T-cell (primary cell): ENCODE results near the gene TPD52L1. TPM values are rescaled to one million over a fixed set of nuclear protein-coding genes. Genes with fewer than 3 reads are reported as not detected.

Source experiments
- ATAC-seq, 4 experiments: fragments of 200-7000 bp in 3 of 4; fragments of 150-1000 bp in 1 of 4; cut with Tn5 transposase; replicated peaks in 1 of 4; 1 replicate in 3 of 4; 2 replicates in 1 of 4; pipeline ENCODE4 v1.10.0; 2021; ENCODE audit warnings: moderate library complexity in 3 of 4, mild to moderate bottlenecking in 2 of 4, moderate number of reproducible peaks in 1 of 4
- CTCF ChIA-PET, 2 donors: fragments of 300-600 bp; sonication (Branson Sonifier 250); formaldehyde crosslinking; loops; one replicate each; lab custom pipeline; 2022; ENCODE audit warnings: antibody characterized with exemption in 2 of 2; lab: Charles Lee
- POLR2A ChIA-PET, 2 donors: fragments of 300-600 bp; sonication (Branson Sonifier 250); formaldehyde crosslinking; loops; one replicate each; lab custom pipeline; 2022; ENCODE audit warnings: antibody characterized with exemption in 2 of 2; lab: Charles Lee
- DNase-seq, 35 experiments: peaks; one replicate each; pipeline versions ENCODE4 v3.0.0 to v3.0.0-alpha.2; 2013 to 2023
- H3K27ac ChIP-seq: one replicate; pipeline ENCODE4 v1.5.1; 2013; ENCODE audit warnings: low read length
- H3K27me3 ChIP-seq, 2 experiments: replicated peaks in 1 of 2; 1 replicate in 1 of 2; 2 replicates in 1 of 2; pipeline versions ENCODE4 v1.6.1 to v1.7.0; 2013; ENCODE audit warnings: low read length in 1 of 2, mixed read lengths in 1 of 2; ENCODE audit not compliant: control insufficient read depth in 2 of 2, insufficient read depth in 2 of 2; ENCODE audit errors: extremely low read depth in 1 of 2
- H3K36me3 ChIP-seq, 2 donors: 1 replicate in 1 of 2; 2 replicates in 1 of 2; pipeline versions ENCODE4 v1.6.1 to v1.7.0; 2013; ENCODE audit warnings: low read length in 1 of 2; ENCODE audit not compliant: control insufficient read depth in 2 of 2, insufficient read depth in 1 of 2; ENCODE audit errors: extremely low read depth in 1 of 2
- H3K4me1 ChIP-seq, 2 experiments: 1 replicate in 1 of 2; 2 replicates in 1 of 2; pipeline versions ENCODE4 v1.6.1 to v1.7.0; 2013; ENCODE audit warnings: low read length in 2 of 2, mixed read lengths in 1 of 2; ENCODE audit not compliant: insufficient read depth in 2 of 2, control insufficient read depth in 1 of 2; ENCODE audit errors: extremely low read depth in 1 of 2
- H3K4me3 ChIP-seq, 2 donors: 1 replicate in 1 of 2; 2 replicates in 1 of 2; pipeline versions ENCODE4 v1.5.1 to v1.7.0; 2013; ENCODE audit warnings: mild to moderate bottlenecking in 2 of 2, low read length in 1 of 2, moderate library complexity in 1 of 2; ENCODE audit not compliant: control insufficient read depth in 1 of 2; ENCODE audit errors: extremely low read depth in 1 of 2
- H3K9me3 ChIP-seq: 2 replicates; pipeline ENCODE4 v1.7.0; 2013
- H3K27ac Mint-ChIP-seq, 2 donors: one replicate each; pipeline ENCODE4 v1.8.0; 2020 to 2021; ENCODE audit warnings: mild to moderate bottlenecking in 2 of 2, mixed read lengths in 2 of 2
- H3K27me3 Mint-ChIP-seq, 2 donors: one replicate each; pipeline ENCODE4 v1.8.0; 2021 to 2022; ENCODE audit warnings: mixed read lengths in 2 of 2
- H3K36me3 Mint-ChIP-seq: one replicate; pipeline ENCODE4 v1.8.0; 2021; ENCODE audit warnings: mixed read lengths
- H3K4me1 Mint-ChIP-seq, 3 donors: one replicate each; pipeline ENCODE4 v1.8.0; 2020 to 2022; ENCODE audit warnings: mixed read lengths in 3 of 3, mild to moderate bottlenecking in 1 of 3
- H3K4me3 Mint-ChIP-seq, 3 donors: one replicate each; pipeline ENCODE4 v1.8.0; 2020 to 2022; ENCODE audit warnings: mild to moderate bottlenecking in 3 of 3, mixed read lengths in 3 of 3, moderate library complexity in 3 of 3
- H3K9me3 Mint-ChIP-seq, 3 donors: one replicate each; pipeline ENCODE4 v1.8.0; 2020 to 2022; ENCODE audit warnings: mixed read lengths in 3 of 3
- WGBS: methylation state at CpG from one replicate; pipeline ENCODE4 v1.1.5; 2013; ENCODE audit warnings: missing lambda C conversion rate; ENCODE audit not compliant: insufficient coverage; 5-methylcytosine and 5-hydroxymethylcytosine counted together
- total RNA-seq, 35 experiments: library from RNA in 6 of 35; stranded (reverse) in 6 of 35; fragments of 120-200 nt in 1 of 35; gene quantifications; one replicate each; pipeline versions ENCODE4 v1.2.1 to v1.2.4 and lab custom pipeline; 2013 to 2026

TPD52L1 gene
- total RNA-seq, 5 donors from 2014 or later (not counting 1 experiment from before 2014, with no cell fraction given), result 0.20 to 0.89 (median 0.47) TPM; not detected in 1

GRCh38 chr6:125302840-125303511 lies 149.4 kb downstream of the TPD52L1 start:
- DNase-seq (peak in 1 of 35 experiments; percentile 57), ATAC-seq (peak; percentile 66 to 93 (median 80))
- Mint-ChIP-seq H3K27ac (peak overlapping the region; percentile 87 to 92), H3K9me3 (no peaks in the 10 kb centered on the region), H3K36me3 (peaks cover 16% of the 10 kb centered on the region), H3K27me3 (peaks cover 5 to 7% of the 10 kb centered on the region in 2 donors), H3K4me3 (peak overlapping the region; percentile 82 to 90 (median 84)), H3K4me1 (peaks cover 49 to 51% (median 50%) of the 10 kb centered on the region in 3 donors)
- peaks cover 0 to 8% of the 10 kb centered on the region in 2 donors for H3K36me3 ChIP-seq
- POLR2A ChIA-PET, result no interaction called here
- H3K9me3 ChIP-seq, result no peaks in the 10 kb centered on the region
- no peaks in the 10 kb centered on the region for H3K27me3 ChIP-seq
- H3K4me1 ChIP-seq, result peaks cover 28 to 32% of the 10 kb centered on the region in 2 experiments
- WGBS, result 75% methylated on average over 3 of the region's 4 CpGs
- CTCF ChIA-PET, result interaction anchor here (0.6 to 3.3 kb wide), 5 partner anchors 8 to 653 kb away, joined by 3 to 12 read pairs (median 5); partner anchors contain the start of gene HINT3 (in 1 of the 2)
- peak overlapping the region; percentile 81 for H3K27ac ChIP-seq
- no peak overlapping the region for H3K4me3 ChIP-seq

DNA sequence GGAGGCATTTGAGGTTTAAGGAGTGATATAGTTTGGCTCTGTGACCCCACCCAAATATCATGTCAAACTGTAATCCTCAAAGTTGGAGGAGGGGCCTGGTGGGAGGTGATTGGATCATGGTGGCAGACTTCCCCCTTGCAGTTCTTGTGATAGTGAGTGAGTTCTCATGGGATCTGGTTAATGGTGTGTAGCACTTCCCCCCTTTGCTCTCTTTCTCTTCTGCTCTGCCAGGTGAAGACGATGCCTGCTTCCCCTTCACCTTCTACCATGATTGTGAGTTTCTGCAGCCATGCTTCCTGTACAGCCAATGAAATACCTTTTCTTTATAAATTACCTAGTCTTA lies 149.9 kb downstream of the TPD52L1 start:
- ATAC-seq (no peak), DNase-seq (peak in 1 of 35 experiments; percentile 7)
- H3K9me3 ChIP-seq, result no peaks in the 10 kb centered on the region
- no peaks in the 10 kb centered on the region for H3K27me3 ChIP-seq
- Mint-ChIP-seq H3K27ac (peak overlapping the region; percentile 87 to 92), H3K36me3 (peaks cover 12% of the 10 kb centered on the region), H3K4me1 (peaks cover 45 to 49% (median 46%) of the 10 kb centered on the region in 3 donors), H3K9me3 (no peaks in the 10 kb centered on the region), H3K4me3 (peak overlapping the region; percentile 82 to 90 (median 84)), H3K27me3 (peaks cover 5 to 8% of the 10 kb centered on the region in 2 donors)
- no CpG with 5 or more reads among the region's 1 CpG for WGBS
- peak overlapping the region; percentile 81 for H3K27ac ChIP-seq
- H3K4me1 ChIP-seq, result peaks cover 28 to 32% of the 10 kb centered on the region in 2 experiments
- POLR2A ChIA-PET, result no interaction called here
- H3K4me3 ChIP-seq, result no peak overlapping the region
- peaks cover 0 to 4% of the 10 kb centered on the region in 2 donors for H3K36me3 ChIP-seq
- CTCF ChIA-PET, result interaction anchor here in 1 of 2 donors (0.6 to 1.0 kb wide), 2 partner anchors 449 to 489 kb away, joined by 3 to 4 read pairs; no protein-coding TSS in a partner anchor

- H3K4me3 Mint-ChIP-seq, result no peak overlapping the region
- Histone ChIP-seq H3K27me3 (no peaks in the 10 kb centered on the region), H3K36me3 (peaks cover 0 to 2% of the 10 kb centered on the region in 2 donors), H3K4me1 (peaks cover 17 to 27% of the 10 kb centered on the region in 2 experiments), H3K4me3 (no peak overlapping the region), H3K27ac (no peak overlapping the region), H3K9me3 (no peaks in the 10 kb centered on the region)
- no peak for DNase-seq
- no peaks in the 10 kb centered on the region for H3K9me3 Mint-ChIP-seq
- no peak for ATAC-seq
- CTCF ChIA-PET, result interaction anchor here in 1 of 2 donors (1.0 kb wide), 2 partner anchors 8 to 447 kb away, joined by 3 to 4 read pairs; no protein-coding TSS in a partner anchor
- H3K36me3 Mint-ChIP-seq, result peaks cover under 1% of the 10 kb centered on the region
- H3K27me3 Mint-ChIP-seq, result peaks cover 7 to 8% of the 10 kb centered on the region in 2 donors
- POLR2A ChIA-PET, result no interaction called here
- no peak overlapping the region for H3K27ac Mint-ChIP-seq
- WGBS, result 100% methylated on average over 1 of the region's 3 CpGs
- peaks cover 32 to 35% (median 35%) of the 10 kb centered on the region in 3 donors for H3K4me1 Mint-ChIP-seq
Measured at GRCh38 chr6:125304970-125305660, 151.5 kb downstream of the TPD52L1 start.

- H3K36me3 ChIP-seq, result no peaks in the 10 kb centered on the region
- Mint-ChIP-seq H3K36me3 (no peaks in the 10 kb centered on the region), H3K27ac (no peak overlapping the region), H3K4me1 (peaks cover 20 to 25% (median 24%) of the 10 kb centered on the region in 3 donors), H3K4me3 (no peak overlapping the region), H3K9me3 (no peaks in the 10 kb centered on the region), H3K27me3 (peaks cover 8 to 10% of the 10 kb centered on the region in 2 donors)
- DNase-seq, result no peak
- POLR2A ChIA-PET, result interaction anchor here in 1 of 2 donors (0.6 kb wide), 1 partner anchor 490 kb away, joined by 3 read pairs; no protein-coding TSS in a partner anchor
- no peak overlapping the region for H3K4me3 ChIP-seq
- no CpG with 5 or more reads among the region's 3 CpGs for WGBS
- CTCF ChIA-PET, result interaction anchor here (0.6 to 1.2 kb wide), 5 partner anchors 14 to 687 kb away, joined by 3 to 4 read pairs (median 3); no protein-coding TSS in a partner anchor
- H3K9me3 ChIP-seq, result no peaks in the 10 kb centered on the region
- no peak overlapping the region for H3K27ac ChIP-seq
- no peak for ATAC-seq
- no peaks in the 10 kb centered on the region for H3K27me3 ChIP-seq
- peaks cover 12 to 19% of the 10 kb centered on the region in 2 experiments for H3K4me1 ChIP-seq
Measured at GRCh38 chr6:125306756-125307149, 153.2 kb downstream of the TPD52L1 start.

DNA sequence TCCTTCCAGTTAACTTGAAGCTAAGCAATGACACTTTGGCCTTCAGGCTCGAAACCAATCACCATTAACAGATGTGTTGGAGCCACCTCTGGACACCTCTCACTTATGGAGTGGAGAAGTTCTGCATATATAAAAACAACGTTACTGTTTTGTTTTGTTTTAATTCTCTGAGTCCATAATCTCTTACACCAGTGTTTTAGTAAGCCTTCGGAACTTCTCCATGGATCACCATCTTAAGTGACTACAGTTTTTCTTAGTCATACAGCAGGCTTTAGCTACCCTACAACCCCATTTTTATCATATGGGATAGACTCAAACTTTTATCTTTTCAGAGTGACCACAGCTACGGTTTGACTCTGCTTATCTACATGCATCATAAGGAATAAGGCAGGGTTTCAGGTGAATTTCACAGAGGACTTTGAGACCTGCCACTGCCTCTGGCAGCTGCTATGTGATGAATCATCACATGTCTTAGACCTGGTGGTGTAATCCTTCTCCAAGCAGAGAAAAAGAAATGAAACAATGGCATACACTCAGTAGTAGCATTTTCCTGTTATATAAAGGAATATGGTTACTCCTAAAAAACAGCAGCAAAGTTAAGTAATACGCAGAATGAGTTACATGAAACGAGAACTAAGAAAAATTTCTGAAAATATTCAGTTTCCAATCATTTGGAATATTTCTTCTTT lies 153.7 kb downstream of the TPD52L1 start:
- peaks cover 9 to 16% of the 10 kb centered on the region in 2 donors for H3K27me3 Mint-ChIP-seq
- WGBS, result no CpG with 5 or more reads among the region's 6 CpGs

More for the DNA sequence above, 153.7 kb downstream of the TPD52L1 start:
- peaks cover 17 to 23% (median 22%) of the 10 kb centered on the region in 3 donors for H3K4me1 Mint-ChIP-seq
- Histone ChIP-seq H3K36me3 (no peaks in the 10 kb centered on the region), H3K4me3 (no peak overlapping the region), H3K4me1 (peaks cover 7 to 18% of the 10 kb centered on the region in 2 experiments), H3K27ac (no peak overlapping the region), H3K9me3 (no peaks in the 10 kb centered on the region), H3K27me3 (no peaks in the 10 kb centered on the region)
- no peak overlapping the region for H3K4me3 Mint-ChIP-seq
- no peaks in the 10 kb centered on the region for H3K9me3 Mint-ChIP-seq
- ChIA-PET POLR2A (interaction anchor here in 1 of 2 donors (0.6 kb wide), 1 partner anchor 489 kb away, joined by 3 read pairs; no protein-coding TSS in a partner anchor), CTCF (interaction anchor here in 1 of 2 donors (0.6 to 1.2 kb wide), 3 partner anchors 27 to 463 kb away, joined by 3 read pairs; no protein-coding TSS in a partner anchor)
- H3K36me3 Mint-ChIP-seq, result no peaks in the 10 kb centered on the region
- no peak overlapping the region for H3K27ac Mint-ChIP-seq
- ATAC-seq (no peak), DNase-seq (no peak)
